PC-3 (cell line): Measurements from ENCODE around the gene ARPC5. TPM values are rescaled to one million over a fixed set of nuclear protein-coding genes. Genes with fewer than 3 reads are reported as not detected.

Experiments used
- ATAC-seq: fragments of 200-7000 bp; cut with Tn5 transposase; 2 replicates; pipeline ENCODE4 v1.9.1; 2020; ENCODE audit warnings: mild to moderate bottlenecking, moderate library complexity
- BruUV-seq: library from RNA; stranded (reverse); fragments of 400-500 nt; replicated peaks from 2 replicates; lab custom pipeline; 2021; lab: Mats Ljungman, UMichigan
- CTCF ChIA-PET: fragments of 300-600 bp; sonication (Branson Sonifier 250); formaldehyde crosslinking; loops from one replicate; lab custom pipeline; 2022; ENCODE audit warnings: antibody characterized with exemption; lab: Charles Lee
- POLR2A ChIA-PET: fragments of 300-600 bp; sonication (Branson Sonifier 250); formaldehyde crosslinking; loops from one replicate; lab custom pipeline; 2022; ENCODE audit warnings: antibody characterized with exemption; ENCODE audit not compliant: unreplicated experiment; lab: Charles Lee
- DNase-seq: peaks from one replicate; pipeline ENCODE4 v3.0.0-alpha.2; 2015
- H2AFZ ChIP-seq: fragments of 300-600 bp; sonication (generic); 2 replicates; pipeline ENCODE4 v1.6.0; 2016; ENCODE audit warnings: antibody characterized with exemption, low read length
- H3F3A ChIP-seq: fragments of 300-600 bp; sonication (generic); one replicate; pipeline ENCODE4 v1.6.0; 2017; ENCODE audit warnings: antibody characterized with exemption, low read length, control low read depth, mild to moderate bottlenecking; ENCODE audit not compliant: unreplicated experiment
- H3K27ac ChIP-seq: fragments of 300-600 bp; sonication (generic); 2 replicates; pipeline ENCODE4 v1.5.1; 2016; ENCODE audit warnings: mild to moderate bottlenecking, low read length
- H3K27me3 ChIP-seq: fragments of 300-600 bp; sonication (generic); 2 replicates; pipeline ENCODE4 v1.6.1; 2016; ENCODE audit warnings: low read length, mixed read lengths
- H3K36me3 ChIP-seq: fragments of 300-600 bp; sonication (generic); 2 replicates; pipeline ENCODE4 v1.6.1; 2016; ENCODE audit warnings: low read depth, mixed run types, low read length, mixed read lengths
- H3K4me1 ChIP-seq: fragments of 300-600 bp; sonication (generic); 2 replicates; pipeline ENCODE4 v1.5.1; 2016; ENCODE audit warnings: low read length; ENCODE audit not compliant: insufficient read depth
- H3K4me2 ChIP-seq: fragments of 300-600 bp; sonication (generic); 2 replicates; pipeline ENCODE4 v1.6.0; 2016; ENCODE audit warnings: low read length
- H3K4me3 ChIP-seq: fragments of 300-600 bp; sonication (generic); 2 replicates; pipeline ENCODE4 v1.5.1; 2016; ENCODE audit warnings: mild to moderate bottlenecking, low read length, mixed read lengths
- H3K79me2 ChIP-seq: fragments of 300-600 bp; sonication (generic); 2 replicates; pipeline ENCODE4 v1.6.1; 2017; ENCODE audit warnings: low read length, mixed read lengths
- H3K9ac ChIP-seq: fragments of 300-600 bp; sonication (generic); 2 replicates; pipeline ENCODE4 v1.6.0; 2016; ENCODE audit warnings: mild to moderate bottlenecking, low read length
- H3K9me2 ChIP-seq: fragments of 300-600 bp; sonication (generic); replicated peaks from 2 replicates; pipeline ENCODE4 v1.6.1; 2016; ENCODE audit warnings: mixed run types, low read length, mixed read lengths
- H3K9me3 ChIP-seq: fragments of 300-600 bp; sonication (generic); 2 replicates; pipeline ENCODE4 v1.6.1; 2016; ENCODE audit warnings: low read length, mixed read lengths
- H4K20me1 ChIP-seq: fragments of 300-600 bp; sonication (generic); 2 replicates; pipeline ENCODE4 v1.6.1; 2016; ENCODE audit warnings: low read length, mixed read lengths
- CTCF ChIP-seq: fragments of 300-600 bp; sonication (generic); conservative IDR thresholded peaks from 2 replicates; pipeline ENCODE4 v1.5.1; 2017; ENCODE audit warnings: antibody characterized with exemption, low read depth, mild to moderate bottlenecking, low read length
- EZH2 ChIP-seq: fragments of 300-600 bp; sonication (generic); IDR thresholded peaks from one replicate; pipeline ENCODE4 v1.6.1; 2017; ENCODE audit warnings: antibody characterized with exemption, mild to moderate bottlenecking, low read length; ENCODE audit not compliant: unreplicated experiment
- EZH2phosphoT487 ChIP-seq: fragments of 300-600 bp; sonication (generic); IDR thresholded peaks from 2 replicates; pipeline ENCODE4 v1.6.1; 2018; ENCODE audit warnings: mild to moderate bottlenecking, antibody characterized with exemption, low read length, borderline replicate concordance
- intact Hi-C: fragments of 100-400 bp; cut with micrococcal nuclease; formaldehyde crosslinking; loops from 2 replicates; pipeline ENCODE4 v1.9.0; 2023
- total RNA-seq: library from RNA; depleted of rRNA; stranded (reverse); fragments of >200 nt; gene quantifications from 2 replicates; pipeline ENCODE4 v1.2.3, GENCODE V29; 2014

ARPC5 gene
- total RNA-seq, 1 experiment from 2014 or later = 76.1 TPM

GRCh38 chr1:183576537-183576936 is 59.0 kb downstream of the ARPC5 start:
- Histone ChIP-seq H3K4me3 (no peak overlapping the region), H3F3A (no peaks in the 10 kb centered on the region), H3K9ac (no peak overlapping the region), H3K27me3 (no peaks in the 10 kb centered on the region), H3K36me3 (no peaks in the 10 kb centered on the region), H3K79me2 (no peaks in the 10 kb centered on the region), H2AFZ (no peak overlapping the region), H3K27ac (no peak overlapping the region), H4K20me1 (no peaks in the 10 kb centered on the region), H3K9me3 (no peaks in the 10 kb centered on the region), H3K4me2 (no peak overlapping the region), H3K4me1 (no peaks in the 10 kb centered on the region), H3K9me2 (no peaks in the 10 kb centered on the region)
- ChIA-PET POLR2A (no interaction called here), CTCF (no interaction called here)
- DNase-seq (no peak), ATAC-seq (no peak)
- no TSS peak for BruUV-seq
- intact Hi-C loops = no loop called here
- TF ChIP-seq EZH2phosphoT487 (no peak), CTCF (no peak), EZH2 (no peak)

GRCh38 chr1:183575606-183576005 is 60.0 kb downstream of the ARPC5 start:
- intact Hi-C loops = no loop called here
- no peaks in the 10 kb centered on the region for H3K79me2 ChIP-seq
- ChIA-PET POLR2A (no interaction called here), CTCF (no interaction called here)
- no peaks in the 10 kb centered on the region for H3F3A ChIP-seq
- H3K9me2 ChIP-seq = no peaks in the 10 kb centered on the region
- no peaks in the 10 kb centered on the region for H3K4me1 ChIP-seq
- no peak overlapping the region for H3K27ac ChIP-seq
- no peaks in the 10 kb centered on the region for H3K27me3 ChIP-seq
- TF ChIP-seq CTCF = no peak
- no peak for TF ChIP-seq EZH2phosphoT487
- TF ChIP-seq EZH2 = no peak
- no peak overlapping the region for H2AFZ ChIP-seq
- no peaks in the 10 kb centered on the region for H3K36me3 ChIP-seq
- DNase-seq (no peak), ATAC-seq (no peak)
- H3K9ac ChIP-seq = no peak overlapping the region
- no peaks in the 10 kb centered on the region for H4K20me1 ChIP-seq
- H3K9me3 ChIP-seq = no peaks in the 10 kb centered on the region
- H3K4me2 ChIP-seq = no peak overlapping the region
- BruUV-seq = no TSS peak
- no peak overlapping the region for H3K4me3 ChIP-seq

GRCh38 chr1:183572721-183573120 is 62.9 kb downstream of the ARPC5 start:
- ChIA-PET POLR2A (no interaction called here), CTCF (no interaction called here)
- Histone ChIP-seq H3F3A (peaks cover 6% of the 10 kb centered on the region), H3K36me3 (no peaks in the 10 kb centered on the region), H3K4me2 (no peak overlapping the region), H3K4me3 (no peak overlapping the region), H3K9ac (no peak overlapping the region), H3K79me2 (peaks cover 7% of the 10 kb centered on the region; the same call in 1 of the 2 replicates), H2AFZ (no peak overlapping the region), H3K9me3 (no peaks in the 10 kb centered on the region), H3K4me1 (peaks cover 23% of the 10 kb centered on the region), H4K20me1 (no peaks in the 10 kb centered on the region), H3K27me3 (no peaks in the 10 kb centered on the region), H3K27ac (no peak overlapping the region), H3K9me2 (no peaks in the 10 kb centered on the region)
- BruUV-seq = no TSS peak
- TF ChIP-seq CTCF = no peak
- no peak for TF ChIP-seq EZH2
- no peak for TF ChIP-seq EZH2phosphoT487
- ATAC-seq = no peak
- no peak for DNase-seq
- intact Hi-C loops = no loop called here
